Activated CD8-positive, alpha-beta memory T cell treated with anti-CD3 and anti-CD28 coated beads for 1 hour (primary cell): ENCODE measurements around the gene INTS3.
A peak's percentile ranks its signal among the peaks of the same experiment; 100 is the strongest.

Experiments used
- DNase-seq, 2 donors: peaks; one replicate each; pipeline ENCODE4 v3.0.0-alpha.2; 2020; ENCODE audit warnings: low read depth in 1 of 2; ENCODE audit errors: extremely low read depth in 1 of 2

Gene INTS3

GRCh38 chr1:153793261-153793972 lies 65.6 kb downstream of the INTS3 start:
- no peak for DNase-seq

- no peak for DNase-seq
Observed at GRCh38 chr1:153793973-153794615, 66.2 kb downstream of the INTS3 start.

- DNase-seq = no peak
Observed at GRCh38 chr1:153794624-153795329, 66.9 kb downstream of the INTS3 start.

- DNase-seq = no peak
Observed at GRCh38 chr1:153795330-153795837, 67.5 kb downstream of the INTS3 start.

GRCh38 chr1:153795934-153796785 lies 68.3 kb downstream of the INTS3 start:
- no peak for DNase-seq

GRCh38 chr1:153796786-153797659 lies 69.2 kb downstream of the INTS3 start:
- peak; percentile 68 to 71 for DNase-seq

GRCh38 chr1:153798468-153798780 lies 70.6 kb downstream of the INTS3 start:
- no peak for DNase-seq

GRCh38 chr1:153799016-153799415 lies 71.2 kb downstream of the INTS3 start:
- DNase-seq = no peak

- DNase-seq = no peak
Observed at GRCh38 chr1:153799566-153800465, 72.0 kb downstream of the INTS3 start.

- DNase-seq = no peak
Observed at GRCh38 chr1:153800516-153800915, 72.7 kb downstream of the INTS3 start.

- DNase-seq = no peak
Observed at GRCh38 chr1:153801028-153801625, 73.3 kb downstream of the INTS3 start.

GRCh38 chr1:153801786-153802697 lies 74.2 kb downstream of the INTS3 start:
- no peak for DNase-seq

- no peak for DNase-seq
Observed at GRCh38 chr1:153803470-153804056, 75.7 kb downstream of the INTS3 start.

- no peak for DNase-seq
Observed at GRCh38 chr1:153804112-153804511, 76.3 kb downstream of the INTS3 start.

- peak; percentile 28 to 56 for DNase-seq
Observed at GRCh38 chr1:153805042-153805745, 77.3 kb downstream of the INTS3 start.

- DNase-seq = no peak
Observed at GRCh38 chr1:153805886-153806719, 78.3 kb downstream of the INTS3 start.
